Measurements from ENCODE around the gene UNC45B. TPM values are rescaled to one million over a fixed set of nuclear protein-coding genes. Genes with fewer than 3 reads are reported as not detected.
A peak's percentile ranks its signal among the peaks of the same experiment; 100 is the strongest.

UNC45B gene
- total RNA-seq (2012; rRNA removed) (not detected in 2 replicates), polyA plus RNA-seq (2012; rRNA removed) (not detected in 2 replicates), Bru-seq, nascent RNA (not detected), BruChase-seq, experiment 1, labeled RNA remaining after a 6-hour chase (not detected), BruChase-seq, experiment 2, labeled RNA remaining after a 2-hour chase (percentile 1 among the genes with signal in this experiment)
- polyA plus RNA-seq (2012; cell fraction: cytosol; rRNA removed), result not detected in 2 replicates
- not detected in 2 replicates for polyA plus RNA-seq (2012; cell fraction: nucleus; rRNA removed; ENCODE audit: low replicate concordance)
- long read RNA-seq, result 0 reads

- no peak within 1 kb of the TSS for H2AK9ac ChIP-seq (replicated peaks; ENCODE audit: low read depth, low read length, poor library complexity)
- H4K91ac ChIP-seq (ENCODE audit: insufficient read depth, low read depth, low read length), result no peak within 1 kb of the TSS
- H3K4me2 ChIP-seq (ENCODE audit: low read depth, low read length), result no peak within 1 kb of the TSS
- no peak within 1 kb of the TSS for H2AK5ac ChIP-seq (ENCODE audit: low read depth, low read length)
- WGBS, 2 experiments (ENCODE audit: extremely low coverage in 2 of 2, insufficient read length in 1 of 2), result 40% methylated on average over 1 of the region's 4 CpGs; no CpG with 5 or more reads in 1 of the 2 experiments
- no peak within 1 kb of the TSS for H3K23ac ChIP-seq (ENCODE audit: low read depth, low read length)
- H4K5ac ChIP-seq (ENCODE audit: low read depth, low read length), result no peak within 1 kb of the TSS
- no peaks in the 10 kb centered on the region for H3K4me1 ChIP-seq (ENCODE audit: control insufficient read depth, insufficient read depth, low read length)
- intact Hi-C loops (cut with micrococcal nuclease) (no loop called here), in situ Hi-C loops (cut with MboI; ENCODE audit: low sequenced_read_pairs) (no loop called here), dilution Hi-C loops (cut with HindIII; ENCODE audit: low sequenced_read_pairs, unreplicated experiment) (no loop called here)
- CTCF ChIA-PET, result interaction anchor here (0.6 kb wide), 1 partner anchor 159 kb away, joined by 4 read pairs; no protein-coding TSS in a partner anchor
- peaks cover 30% of the 10 kb centered on the region for H3K27me3 ChIP-seq (ENCODE audit: control insufficient read depth, insufficient read depth, low read length)
- ATAC-seq (ENCODE audit: low read depth), result no peak
- no peak within 1 kb of the TSS for H3K4ac ChIP-seq (ENCODE audit: low read depth, low read length)
- no peak within 1 kb of the TSS for H3K9ac ChIP-seq (ENCODE audit: low read depth, low read length)
- no peaks in the 10 kb centered on the region for H3K9me3 ChIP-seq (ENCODE audit: control insufficient read depth, insufficient read depth, low read length)
- H4K20me1 ChIP-seq (ENCODE audit: insufficient read depth, low read length), result no peaks in the 10 kb centered on the region
- H3K56ac ChIP-seq (ENCODE audit: extremely low read depth, insufficient read depth, low read length), result no peak within 1 kb of the TSS
- no peak within 1 kb of the TSS for H4K8ac ChIP-seq (ENCODE audit: low read depth in 2 of 2, low read length in 2 of 2)
- no peak within 1 kb of the TSS for H2BK5ac ChIP-seq (ENCODE audit: low read depth, low read length, poor library complexity, severe bottlenecking)
- no peak for DNase-seq
- no peak for TF ChIP-seq USF2 (IDR thresholded peaks at IDR 0.05; ENCODE audit: low read depth, low read length)
- no peak for TF ChIP-seq MAFK (IDR thresholded peaks at IDR 0.05; ENCODE audit: low read depth, low read length)
- TF ChIP-seq CHD1 (IDR thresholded peaks at IDR 0.05; ENCODE audit: low read depth, low read length), result no peak
- no peak for TF ChIP-seq NFE2L2 (IDR thresholded peaks at IDR 0.05; ENCODE audit: low read depth, low read length)
- no peak for TF ChIP-seq RFX5 (IDR thresholded peaks at IDR 0.05; ENCODE audit: low read depth, low read length)
- POLR2A ChIA-PET (ENCODE audit: unreplicated experiment), result no interaction called here
- no peak within 1 kb of the TSS for H2BK20ac ChIP-seq (ENCODE audit: low read depth, low read length)
- no peak within 1 kb of the TSS for H3K18ac ChIP-seq (ENCODE audit: low read depth, low read length)
- no peaks in the 10 kb centered on the region for H3K36me3 ChIP-seq (ENCODE audit: control insufficient read depth, insufficient read depth, low read length)
- H2BK15ac ChIP-seq (ENCODE audit: low read depth, low read length), result no peak within 1 kb of the TSS
- BruUV-seq (replicated peaks), result no TSS peak
- no peak within 1 kb of the TSS for H2AFZ ChIP-seq (replicated peaks; ENCODE audit: low read length, poor library complexity)
- no peak within 1 kb of the TSS for H3K27ac ChIP-seq (ENCODE audit: insufficient read depth, low read length)
- no peak within 1 kb of the TSS for H2BK120ac ChIP-seq (ENCODE audit: low read depth, low read length)
- H3K9me1 ChIP-seq (ENCODE audit: insufficient read depth, low read length), result no peaks in the 10 kb centered on the region; the same call in 1 of the 2 replicates
- no peak within 1 kb of the TSS for H3K14ac ChIP-seq (replicated peaks; ENCODE audit: low read depth, low read length)
- H3K79me1 ChIP-seq (ENCODE audit: low read depth in 1 of 2, low read length in 2 of 2), result no peaks in the 10 kb centered on the region
- H3K4me3 ChIP-seq (ENCODE audit: insufficient read depth, low read depth, low read length), result no peak within 1 kb of the TSS
Observed at GRCh38 chr17:35147375-35147905, at the start of gene UNC45B. Gene UNC45B, plus strand, starts transcription at chr17:35147817. Its CDS starts 447 bp downstream, at chr17:35148264.

All from IMR-90 (cell line).